HepG2 (cell line): ENCODE measurements around the gene TTLL11. TPM values are rescaled to one million over a fixed set of nuclear protein-coding genes. Genes with fewer than 3 reads are reported as not detected.

Experiments
- ATRX ChIP-seq: sonication (generic); formaldehyde crosslinking; IDR thresholded peaks from 2 replicates; pipeline ENCODE4 v1.4.0; 2020; ENCODE audit warnings: missing genetic modification reagents, borderline replicate concordance
- CENPX ChIP-seq: sonication (generic); formaldehyde crosslinking; IDR thresholded peaks from 2 replicates; pipeline ENCODE4 v1.9.0; 2021; ENCODE audit warnings: mild to moderate bottlenecking, missing genetic modification reagents, moderate library complexity
- DRAP1 ChIP-seq: IDR thresholded peaks from 2 replicates; pipeline ENCODE4 v1.6.1; 2016; ENCODE audit warnings: missing genetic modification reagents, missing compliant biosample characterization
- ELF1 ChIP-seq: sonication (generic); formaldehyde crosslinking; IDR thresholded peaks from 2 replicates; pipeline ENCODE4 v1.4.0; 2020; ENCODE audit warnings: missing genetic modification reagents
- IRX3 ChIP-seq: sonication (generic); formaldehyde crosslinking; IDR thresholded peaks from 2 replicates; pipeline ENCODE4 v1.8.1; 2023; ENCODE audit warnings: mild to moderate bottlenecking, low read depth, missing genetic modification reagents, borderline replicate concordance
- MBD4 ChIP-seq: IDR thresholded peaks from 2 replicates; pipeline ENCODE4 v1.6.1; 2012; ENCODE audit warnings: low read length, inconsistent platforms, borderline replicate concordance
- MBNL3 ChIP-seq: fragments of 250-450 bp; sonication (Bioruptor Pico); conservative IDR thresholded peaks from 2 replicates; pipeline ENCODE4 v1.8.0; 2022; ENCODE audit warnings: mild to moderate bottlenecking, inconsistent platforms
- NFKBIZ ChIP-seq: IDR thresholded peaks from 2 replicates; pipeline ENCODE4 v1.6.1; 2018; ENCODE audit warnings: missing genetic modification reagents, missing compliant biosample characterization
- PCBP1 ChIP-seq: fragments of 200-400 bp; formaldehyde crosslinking; IDR thresholded peaks from 2 replicates; pipeline ENCODE4 v1.6.1; 2017; ENCODE audit warnings: mild to moderate bottlenecking, low read depth, low read length, borderline replicate concordance
- POLR2G ChIP-seq: fragments of 200-400 bp; formaldehyde crosslinking; IDR thresholded peaks from 2 replicates; pipeline ENCODE4 v1.6.1; 2018; ENCODE audit warnings: mild to moderate bottlenecking, low read depth, low read length, moderate library complexity
- REL ChIP-seq: sonication (generic); formaldehyde crosslinking; conservative IDR thresholded peaks from 2 replicates; pipeline ENCODE4 v1.8.0; 2022; ENCODE audit warnings: mild to moderate bottlenecking, missing genetic modification reagents, moderate library complexity
- SMC3 ChIP-seq: IDR thresholded peaks from 2 replicates; pipeline ENCODE4 v1.6.1; 2011; ENCODE audit warnings: low read length, improper control_type of control experiment
- THAP7 ChIP-seq: sonication (generic); formaldehyde crosslinking; IDR thresholded peaks from 2 replicates; pipeline ENCODE4 v1.8.1; 2023; ENCODE audit warnings: mild to moderate bottlenecking, missing genetic modification reagents
- YEATS4 ChIP-seq: sonication (generic); formaldehyde crosslinking; IDR thresholded peaks from 2 replicates; pipeline ENCODE4 v1.4.0; 2020; ENCODE audit warnings: missing genetic modification reagents, borderline replicate concordance
- ZBTB3 ChIP-seq: sonication (generic); formaldehyde crosslinking; IDR thresholded peaks from 2 replicates; pipeline ENCODE4 v1.4.0; 2020; ENCODE audit warnings: low read depth, mild to moderate bottlenecking, moderate library complexity, missing genetic modification reagents, borderline replicate concordance
- ZNF331 ChIP-seq: sonication (generic); formaldehyde crosslinking; IDR thresholded peaks from 2 replicates; pipeline ENCODE4 v1.4.0; 2020; ENCODE audit warnings: missing genetic modification reagents
- ZNF430 ChIP-seq: sonication (generic); formaldehyde crosslinking; IDR thresholded peaks from 2 replicates; pipeline ENCODE4 v1.9.0; 2021; ENCODE audit warnings: mild to moderate bottlenecking, missing genetic modification reagents
- ZNF788 ChIP-seq: sonication (generic); formaldehyde crosslinking; IDR thresholded peaks from 2 replicates; pipeline ENCODE4 v1.5.0; 2020; ENCODE audit warnings: mild to moderate bottlenecking, missing genetic modification reagents, borderline replicate concordance
- polyA plus RNA-seq, 8 experiments: library from polyadenylated mRNA; depleted of rRNA in 3 of 8; stranded (reverse) in 7 of 8; unstranded in 1 of 8; fragments of >200 nt; fragmentation: Illumina TruSeq in 4 of 8; extraction: Trizol in 4 of 8; gene quantifications; 2 replicates each; pipeline versions ENCODE4 v1.2.1 to v1.2.3, GENCODE V29; 2011 to 2016; ENCODE audit warnings: low read depth in 4 of 8, missing spikeins in 1 of 8, mixed read lengths in 1 of 8; ENCODE audit not compliant: insufficient read depth in 1 of 8
- total RNA-seq, 5 experiments: library from RNA; depleted of rRNA; stranded (reverse); fragments of >200 nt; fragmentation: Illumina TruSeq; extraction: Trizol; gene quantifications; 2 replicates each; pipeline ENCODE4 v1.2.3, GENCODE V29; 2016; ENCODE audit warnings: low read depth in 1 of 5
- TF ChIP-seq, protein P1 (sequence below): sonication (generic); formaldehyde crosslinking; IDR thresholded peaks from 2 replicates; pipeline ENCODE4 v1.8.1; 2023; ENCODE audit warnings: mild to moderate bottlenecking, missing genetic modification reagents, borderline replicate concordance
- TF ChIP-seq, protein P2 (sequence below): IDR thresholded peaks from 2 replicates; pipeline ENCODE4 v1.6.1; 2018; ENCODE audit warnings: missing genetic modification reagents
- TF ChIP-seq, protein P3 (sequence below): sonication (generic); formaldehyde crosslinking; IDR thresholded peaks from 2 replicates; pipeline ENCODE4 v1.5.0; 2020; ENCODE audit warnings: mild to moderate bottlenecking, missing genetic modification reagents, borderline replicate concordance
- TF ChIP-seq, protein P4 (sequence below): sonication (generic); formaldehyde crosslinking; IDR thresholded peaks from 2 replicates; pipeline ENCODE4 v1.4.0; 2020; ENCODE audit warnings: missing genetic modification reagents, mild to moderate bottlenecking, borderline replicate concordance

Gene TTLL11
- total and polyA plus RNA-seq, 2 of the 13 experiments (the other 11 are each of a cell fraction or from before 2014, with no cell fraction given), result 4.5 to 5.2 TPM

- no peak for TF ChIP-seq THAP7 (CRISPR knock-in tag)
- TF ChIP-seq, protein P1, sequence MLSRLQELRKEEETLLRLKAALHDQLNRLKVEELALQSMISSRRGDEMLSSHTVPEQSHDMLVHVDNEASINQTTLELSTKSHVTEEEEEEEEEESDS (CRISPR knock-in tag), result peak; percentile 34; the same call in 1 of the 2 replicates
- TF ChIP-seq REL (CRISPR knock-in tag), result no peak
- no peak; the same call in 1 of the 2 replicates for TF ChIP-seq ZNF331 (CRISPR knock-in tag)
- TF ChIP-seq NFKBIZ (CRISPR knock-in tag), result no peak
- TF ChIP-seq ATRX, result no peak
- TF ChIP-seq, protein P2, sequence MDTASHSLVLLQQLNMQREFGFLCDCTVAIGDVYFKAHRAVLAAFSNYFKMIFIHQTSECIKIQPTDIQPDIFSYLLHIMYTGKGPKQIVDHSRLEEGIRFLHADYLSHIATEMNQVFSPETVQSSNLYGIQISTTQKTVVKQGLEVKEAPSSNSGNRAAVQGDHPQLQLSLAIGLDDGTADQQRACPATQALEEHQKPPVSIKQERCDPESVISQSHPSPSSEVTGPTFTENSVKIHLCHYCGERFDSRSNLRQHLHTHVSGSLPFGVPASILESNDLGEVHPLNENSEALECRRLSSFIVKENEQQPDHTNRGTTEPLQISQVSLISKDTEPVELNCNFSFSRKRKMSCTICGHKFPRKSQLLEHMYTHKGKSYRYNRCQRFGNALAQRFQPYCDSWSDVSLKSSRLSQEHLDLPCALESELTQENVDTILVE (CRISPR knock-in tag), result no peak
- TF ChIP-seq, protein P3, sequence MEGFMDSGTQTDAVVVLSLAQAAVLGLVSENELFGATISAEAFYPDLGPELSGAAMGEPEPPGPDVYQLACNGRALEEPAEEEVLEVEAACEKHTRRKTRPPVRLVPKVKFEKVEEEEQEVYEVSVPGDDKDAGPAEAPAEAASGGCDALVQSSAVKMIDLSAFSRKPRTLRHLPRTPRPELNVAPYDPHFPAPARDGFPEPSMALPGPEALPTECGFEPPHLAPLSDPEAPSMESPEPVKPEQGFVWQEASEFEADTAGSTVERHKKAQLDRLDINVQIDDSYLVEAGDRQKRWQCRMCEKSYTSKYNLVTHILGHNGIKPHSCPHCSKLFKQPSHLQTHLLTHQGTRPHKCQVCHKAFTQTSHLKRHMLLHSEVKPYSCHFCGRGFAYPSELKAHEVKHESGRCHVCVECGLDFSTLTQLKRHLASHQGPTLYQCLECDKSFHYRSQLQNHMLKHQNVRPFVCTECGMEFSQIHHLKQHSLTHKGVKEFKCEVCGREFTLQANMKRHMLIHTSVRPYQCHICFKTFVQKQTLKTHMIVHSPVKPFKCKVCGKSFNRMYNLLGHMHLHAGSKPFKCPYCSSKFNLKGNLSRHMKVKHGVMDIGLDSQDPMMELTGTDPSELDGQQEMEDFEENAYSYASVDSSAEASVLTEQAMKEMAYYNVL (CRISPR knock-in tag), result no peak
- TF ChIP-seq, protein P4, sequence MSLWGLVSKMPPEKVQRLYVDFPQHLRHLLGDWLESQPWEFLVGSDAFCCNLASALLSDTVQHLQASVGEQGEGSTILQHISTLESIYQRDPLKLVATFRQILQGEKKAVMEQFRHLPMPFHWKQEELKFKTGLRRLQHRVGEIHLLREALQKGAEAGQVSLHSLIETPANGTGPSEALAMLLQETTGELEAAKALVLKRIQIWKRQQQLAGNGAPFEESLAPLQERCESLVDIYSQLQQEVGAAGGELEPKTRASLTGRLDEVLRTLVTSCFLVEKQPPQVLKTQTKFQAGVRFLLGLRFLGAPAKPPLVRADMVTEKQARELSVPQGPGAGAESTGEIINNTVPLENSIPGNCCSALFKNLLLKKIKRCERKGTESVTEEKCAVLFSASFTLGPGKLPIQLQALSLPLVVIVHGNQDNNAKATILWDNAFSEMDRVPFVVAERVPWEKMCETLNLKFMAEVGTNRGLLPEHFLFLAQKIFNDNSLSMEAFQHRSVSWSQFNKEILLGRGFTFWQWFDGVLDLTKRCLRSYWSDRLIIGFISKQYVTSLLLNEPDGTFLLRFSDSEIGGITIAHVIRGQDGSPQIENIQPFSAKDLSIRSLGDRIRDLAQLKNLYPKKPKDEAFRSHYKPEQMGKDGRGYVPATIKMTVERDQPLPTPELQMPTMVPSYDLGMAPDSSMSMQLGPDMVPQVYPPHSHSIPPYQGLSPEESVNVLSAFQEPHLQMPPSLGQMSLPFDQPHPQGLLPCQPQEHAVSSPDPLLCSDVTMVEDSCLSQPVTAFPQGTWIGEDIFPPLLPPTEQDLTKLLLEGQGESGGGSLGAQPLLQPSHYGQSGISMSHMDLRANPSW, result peak; percentile 55; the same call in 1 of the 2 replicates
- peak; percentile 40; the same call in 1 of the 2 replicates for TF ChIP-seq DRAP1 (CRISPR knock-in tag)
- no peak for TF ChIP-seq MBD4
- TF ChIP-seq SMC3, result no peak
- peak; percentile 53; the same call in 1 of the 2 replicates for TF ChIP-seq ZNF788 (CRISPR knock-in tag)
- 0 out of 2 replicates have a peak, but pooled peaks have one; percentile 22 for TF ChIP-seq POLR2G
- no peak for TF ChIP-seq PCBP1
- no peak for TF ChIP-seq CENPX (CRISPR knock-in tag)
- TF ChIP-seq ELF1 (CRISPR knock-in tag), result peak; percentile 20; the same call in 1 of the 2 replicates
- no peak for TF ChIP-seq IRX3 (CRISPR knock-in tag)
- TF ChIP-seq ZNF430 (CRISPR knock-in tag), result 0 out of 2 replicates have a peak, but pooled peaks have one; percentile 38
- TF ChIP-seq ZBTB3 (CRISPR knock-in tag), result 0 out of 2 replicates have a peak, but pooled peaks have one; percentile 70
- no peak for TF ChIP-seq MBNL3 (CRISPR knock-in tag)
- 0 out of 2 replicates have a peak, but pooled peaks have one; percentile 10 for TF ChIP-seq YEATS4
Measured at GRCh38 chr9:121990600-121991306, 102.4 kb downstream of the TTLL11 start (continued).
